Activated CD8-positive, alpha-beta memory T cell treated with anti-CD3 and anti-CD28 coated beads, Interleukin-2, amount 50 U/mL, for 24 hours (primary cell): ENCODE measurements around the gene KCNF1.
"Not testable (repeated sequence)": the region's sequence is repeated elsewhere in the genome, so short reads cannot be mapped to it uniquely, and the experiment has no call there.

Experiments used
- DNase-seq: peaks from one replicate; pipeline ENCODE4 v3.0.0-alpha.2; 2020; ENCODE audit errors: extremely low read depth

The KCNF1 gene

GRCh38 chr2:10944799-10945198 lies 33.1 kb downstream of the KCNF1 start:
- no peak for DNase-seq

- DNase-seq = no peak
These were observed 34.7 kb downstream of the KCNF1 start for GRCh38 chr2:10946394-10946793.

- no peak for DNase-seq
These were observed 35.3 kb downstream of the KCNF1 start for GRCh38 chr2:10947005-10947440.

GRCh38 chr2:10947446-10948187 lies 35.9 kb downstream of the KCNF1 start:
- DNase-seq = no peak

- DNase-seq = no peak
These were observed 36.4 kb downstream of the KCNF1 start for GRCh38 chr2:10948188-10948564.

- DNase-seq = no peak
These were observed 37.0 kb downstream of the KCNF1 start for GRCh38 chr2:10948606-10949230.

GRCh38 chr2:10949835-10950234 lies 38.1 kb downstream of the KCNF1 start:
- no peak for DNase-seq

GRCh38 chr2:10951558-10952414 lies 40.1 kb downstream of the KCNF1 start:
- DNase-seq = no peak

- DNase-seq = no peak
These were observed 42.7 kb downstream of the KCNF1 start for GRCh38 chr2:10954416-10954815.

- no peak for DNase-seq
These were observed 43.4 kb downstream of the KCNF1 start for GRCh38 chr2:10954856-10955818.

GRCh38 chr2:10956006-10956790 lies 44.5 kb downstream of the KCNF1 start:
- no peak for DNase-seq

GRCh38 chr2:10957391-10957790 lies 45.7 kb downstream of the KCNF1 start:
- DNase-seq = no peak

- not testable (repeated sequence) for DNase-seq
These were observed 46.7 kb downstream of the KCNF1 start for GRCh38 chr2:10958452-10958851.

- no peak for DNase-seq
These were observed 49.1 kb downstream of the KCNF1 start for GRCh38 chr2:10960606-10961489.

GRCh38 chr2:10961490-10961875 lies 49.7 kb downstream of the KCNF1 start:
- no peak for DNase-seq

- no peak for DNase-seq
These were observed 50.3 kb downstream of the KCNF1 start for GRCh38 chr2:10962004-10962403.

- no peak for DNase-seq
These were observed 51.4 kb downstream of the KCNF1 start for GRCh38 chr2:10963155-10963554.
